HG02973 (cell line): Measurements from ENCODE around the gene CLP1.
A peak's percentile ranks its signal among the peaks of the same experiment; 100 is the strongest.
"Not testable (repeated sequence)": the region's sequence is repeated elsewhere in the genome, so short reads cannot be mapped to it uniquely, and the experiment has no call there.

Experiments used
- ATAC-seq: cut with Tn5 transposase; IDR thresholded peaks from one replicate; pipeline ENCODE4 v1.9.1; 2021; ENCODE audit warnings: moderate library complexity; ENCODE audit not compliant: unreplicated experiment

CLP1 gene

GRCh38 chr11:57640068-57640800, 17.3 kb upstream of the CLP1 start:
- ATAC-seq, result no peak

GRCh38 chr11:57641011-57641807, 16.4 kb upstream of the CLP1 start:
- no peak for ATAC-seq

- ATAC-seq, result no peak
Measured at GRCh38 chr11:57643802-57644201, 13.8 kb upstream of the CLP1 start.

GRCh38 chr11:57644748-57645688, 12.5 kb upstream of the CLP1 start:
- ATAC-seq, result peak; percentile 62

GRCh38 chr11:57645689-57646085, 11.9 kb upstream of the CLP1 start:
- ATAC-seq, result no peak

GRCh38 chr11:57646194-57646798, 11.3 kb upstream of the CLP1 start:
- ATAC-seq, result no peak

- no peak for ATAC-seq
Measured at GRCh38 chr11:57646799-57647303, 10.7 kb upstream of the CLP1 start.

- ATAC-seq, result no peak
Measured at GRCh38 chr11:57647372-57647771, 10.2 kb upstream of the CLP1 start.

- ATAC-seq, result no peak
Measured at GRCh38 chr11:57647960-57648800, 9.4 kb upstream of the CLP1 start.

GRCh38 chr11:57648801-57649735, 8.5 kb upstream of the CLP1 start:
- no peak for ATAC-seq

GRCh38 chr11:57649826-57650738, 7.5 kb upstream of the CLP1 start, which contains the start of gene YPEL4:
Gene YPEL4, minus strand, starts transcription at chr11:57649912. Its CDS starts 2,805 bp downstream, at chr11:57647107.
- ATAC-seq, result no peak

GRCh38 chr11:57650739-57651090, 6.8 kb upstream of the CLP1 start:
- no peak for ATAC-seq

- no peak for ATAC-seq
Measured at GRCh38 chr11:57651408-57651807, 6.2 kb upstream of the CLP1 start.

GRCh38 chr11:57652230-57652629, 5.3 kb upstream of the CLP1 start:
- not testable (repeated sequence) for ATAC-seq

- ATAC-seq, result no peak
Measured at GRCh38 chr11:57652662-57653061, 4.9 kb upstream of the CLP1 start.

GRCh38 chr11:57653163-57653562, 4.4 kb upstream of the CLP1 start:
- ATAC-seq, result no peak

- ATAC-seq, result no peak
Measured at GRCh38 chr11:57656885-57657193, 723 bp upstream of the CLP1 start.

GRCh38 chr11:57658023-57658361, 430 bp downstream of the CLP1 start:
- ATAC-seq, result no peak
